Keratinocyte (primary cell): ENCODE measurements around the gene KTN1. TPM values are rescaled to one million over a fixed set of nuclear protein-coding genes. Genes with fewer than 3 reads are reported as not detected.

Source experiments
- DNase-seq: peaks from one replicate; pipeline ENCODE4 v3.0.0-alpha.2; 2011; ENCODE audit warnings: low read depth, missing footprints, low spot score
- FAIRE-seq: peaks from 2 replicates; lab custom pipeline; 2011; peaks lifted over from hg19 to GRCh38; lab: Jason Lieb, UNC
- H2AFZ ChIP-seq: 2 replicates; pipeline ENCODE4 v1.6.0; 2012; ENCODE audit warnings: low read length, control low read depth, inconsistent platforms; ENCODE audit not compliant: control insufficient read depth
- H3K27ac ChIP-seq: 2 replicates; pipeline ENCODE4 v1.5.1; 2011; ENCODE audit warnings: low read length; ENCODE audit not compliant: control insufficient read depth, insufficient read depth
- H3K27me3 ChIP-seq: 3 replicates; pipeline ENCODE4 v1.6.0; 2011; ENCODE audit warnings: low read length; ENCODE audit not compliant: control insufficient read depth, insufficient read depth; ENCODE audit errors: extremely low read depth
- H3K36me3 ChIP-seq, 2 experiments: 2 replicates in 1 of 2; 3 replicates in 1 of 2; pipeline ENCODE4 v1.5.1; 2011; ENCODE audit warnings: low read length in 2 of 2, mild to moderate bottlenecking in 1 of 2; ENCODE audit not compliant: control insufficient read depth in 2 of 2, insufficient read depth in 2 of 2; ENCODE audit errors: extremely low read depth in 1 of 2
- H3K4me1 ChIP-seq: 3 replicates; pipeline ENCODE4 v1.5.1; 2011; ENCODE audit warnings: low read length; ENCODE audit not compliant: control insufficient read depth, insufficient read depth; ENCODE audit errors: extremely low read depth
- H3K4me2 ChIP-seq: 3 replicates; pipeline ENCODE4 v1.6.0; 2011; ENCODE audit warnings: low read depth, low read length; ENCODE audit not compliant: control insufficient read depth, insufficient read depth; ENCODE audit errors: extremely low read depth
- H3K4me3 ChIP-seq, 3 experiments: fragments of 200-600 bp in 1 of 3; sonication (generic) in 1 of 3; 2 replicates in 2 of 3; 3 replicates in 1 of 3; pipeline ENCODE4 v1.5.1; 2011 to 2016; ENCODE audit warnings: low read length in 3 of 3, mild to moderate bottlenecking in 3 of 3, control low read depth in 2 of 3, inconsistent platforms in 1 of 3, low read depth in 1 of 3, mixed read lengths in 1 of 3, mixed run types in 1 of 3, moderate library complexity in 1 of 3; ENCODE audit not compliant: control insufficient read depth in 2 of 3, insufficient read depth in 2 of 3; ENCODE audit errors: extremely low read depth in 1 of 3
- H3K79me2 ChIP-seq: 2 replicates; pipeline ENCODE4 v1.6.0; 2012; ENCODE audit warnings: low read length; ENCODE audit not compliant: control insufficient read depth, insufficient read depth
- H3K9ac ChIP-seq: 3 replicates; pipeline ENCODE4 v1.6.0; 2011; ENCODE audit warnings: low read length; ENCODE audit not compliant: control insufficient read depth, insufficient read depth; ENCODE audit errors: extremely low read depth
- H3K9me1 ChIP-seq: 3 replicates; pipeline ENCODE4 v1.6.0; 2011; ENCODE audit warnings: low read length; ENCODE audit not compliant: control insufficient read depth, insufficient read depth; ENCODE audit errors: extremely low read depth
- H3K9me3 ChIP-seq: 2 replicates; pipeline ENCODE4 v1.5.1; 2012; ENCODE audit warnings: low read depth, low read length; ENCODE audit not compliant: control insufficient read depth
- H4K20me1 ChIP-seq: 3 replicates; pipeline ENCODE4 v1.6.0; 2011; ENCODE audit warnings: low read length; ENCODE audit not compliant: control insufficient read depth, insufficient read depth; ENCODE audit errors: extremely low read depth
- CTCF ChIP-seq, 3 experiments: IDR thresholded peaks in 1 of 3; conservative IDR thresholded peaks in 1 of 3; optimal IDR thresholded peaks in 1 of 3; 2 replicates in 2 of 3; 3 replicates in 1 of 3; pipeline versions ENCODE3 to v1.5.1; 2011; ENCODE audit warnings: low read length in 3 of 3, mild to moderate bottlenecking in 3 of 3, moderate library complexity in 2 of 3, control low read depth in 1 of 3, inconsistent platforms in 1 of 3; ENCODE audit not compliant: insufficient read depth in 2 of 3; ENCODE audit errors: extremely low read depth in 1 of 3
- EZH2 ChIP-seq: IDR thresholded peaks from one replicate; pipeline ENCODE4 v1.6.1; 2012; ENCODE audit warnings: inconsistent platforms, mild to moderate bottlenecking, low read length, moderate library complexity
- dilution Hi-C: fragments of 300-500 bp; cut with MboI; formaldehyde crosslinking; loops from one replicate; pipeline ENCODE4 v1.7.0; 2020; ENCODE audit warnings: low sequenced_read_pairs; ENCODE audit not compliant: extremely low pct_ligation_motif_present
- polyA plus RNA-seq, 5 experiments: library from polyadenylated mRNA; depleted of rRNA in 3 of 5; stranded (reverse) in 3 of 5; stranded (forward) in 1 of 5; unstranded in 1 of 5; fragments of >200 nt; gene quantifications; 1 replicate in 1 of 5; 2 replicates in 3 of 5; 3 replicates in 1 of 5; pipeline versions ENCODE4 v1.2.1 to v1.2.3, GENCODE V29; 2011 to 2012; ENCODE audit warnings: missing spikeins in 2 of 5, low read depth in 1 of 5, low replicate concordance in 1 of 5

Gene KTN1
- polyA plus RNA-seq, 1 donor (not counting 4 experiments of a cell fraction or from before 2014, with no cell fraction given): 121 TPM

GRCh38 chr14:55537782-55538181 is 42.2 kb upstream of the KTN1 start:
- Histone ChIP-seq H3K27ac (no peak overlapping the region), H3K9me3 (no peaks in the 10 kb centered on the region), H4K20me1 (no peaks in the 10 kb centered on the region), H3K9ac (no peak overlapping the region), H2AFZ (no peak overlapping the region), H3K36me3 (no peaks in the 10 kb centered on the region), H3K9me1 (no peaks in the 10 kb centered on the region), H3K4me2 (no peak overlapping the region), H3K27me3 (no peaks in the 10 kb centered on the region), H3K4me3 (no peak overlapping the region), H3K79me2 (no peaks in the 10 kb centered on the region), H3K4me1 (peaks cover 33% of the 10 kb centered on the region)
- TF ChIP-seq EZH2 (no peak), CTCF (optimal IDR thresholded peaks at IDR 0.05 in 1 of 3, IDR thresholded peaks at IDR 0.05 in 1 of 3, conservative IDR thresholded peaks at IDR 0.05 in 1 of 3; ENCODE audit: extremely low read depth in 1 of 3, insufficient read depth in 2 of 3, low read length in 3 of 3) (no peak)
- dilution Hi-C loops: no loop called here
- no peak for FAIRE-seq
- no peak for DNase-seq

DNA sequence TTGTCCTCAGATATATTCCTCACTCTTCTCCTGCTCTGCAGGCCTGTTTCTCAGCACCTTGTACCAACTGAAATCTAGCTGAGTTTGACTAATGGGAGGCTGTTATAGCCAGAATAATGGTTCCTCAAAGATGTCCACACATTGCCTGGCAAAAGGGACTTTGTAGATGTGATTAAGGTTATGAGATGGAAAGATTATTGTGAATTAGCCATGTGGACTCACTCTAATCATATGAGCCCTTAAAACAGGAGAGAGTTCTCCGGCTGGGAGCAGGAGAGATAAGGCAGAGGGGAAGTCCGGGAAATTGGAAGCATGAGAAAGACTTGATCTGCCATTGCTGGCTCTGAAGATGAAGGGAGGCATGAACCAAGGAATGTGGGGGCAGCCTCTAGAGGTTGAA is 40.0 kb upstream of the KTN1 start:
- FAIRE-seq (no peak), DNase-seq (no peak)
- Histone ChIP-seq H3K9ac (no peak overlapping the region), H3K27me3 (no peaks in the 10 kb centered on the region), H3K4me3 (no peak overlapping the region), H3K9me3 (no peaks in the 10 kb centered on the region), H3K27ac (no peak overlapping the region), H3K9me1 (no peaks in the 10 kb centered on the region), H2AFZ (no peak overlapping the region), H3K4me1 (peaks cover 20% of the 10 kb centered on the region), H3K79me2 (no peaks in the 10 kb centered on the region), H3K4me2 (no peak overlapping the region), H4K20me1 (no peaks in the 10 kb centered on the region), H3K36me3 (no peaks in the 10 kb centered on the region)
- dilution Hi-C loops: no loop called here
- no peak for TF ChIP-seq CTCF (optimal IDR thresholded peaks at IDR 0.05 in 1 of 3, IDR thresholded peaks at IDR 0.05 in 1 of 3, conservative IDR thresholded peaks at IDR 0.05 in 1 of 3; ENCODE audit: extremely low read depth in 1 of 3, insufficient read depth in 2 of 3, low read length in 3 of 3)
- no peak for TF ChIP-seq EZH2
